HG02884 (cell line): ENCODE measurements around the gene KCNN3.
A peak's percentile ranks its signal among the peaks of the same experiment; 100 is the strongest.
"Not testable (repeated sequence)": the region's sequence is repeated elsewhere in the genome, so short reads cannot be mapped to it uniquely, and the experiment has no call there.

Experiments used
- ATAC-seq: cut with Tn5 transposase; IDR thresholded peaks from one replicate; pipeline ENCODE4 v1.9.1; 2021; ENCODE audit warnings: mild to moderate bottlenecking, moderate library complexity; ENCODE audit not compliant: unreplicated experiment

Gene KCNN3

GRCh38 chr1:154870115-154870571, at the start of gene KCNN3:
Gene KCNN3, minus strand, starts transcription at chr1:154870281. Its CDS starts 317 bp downstream, at chr1:154869964.
- peak; percentile 86 for ATAC-seq

DNA sequence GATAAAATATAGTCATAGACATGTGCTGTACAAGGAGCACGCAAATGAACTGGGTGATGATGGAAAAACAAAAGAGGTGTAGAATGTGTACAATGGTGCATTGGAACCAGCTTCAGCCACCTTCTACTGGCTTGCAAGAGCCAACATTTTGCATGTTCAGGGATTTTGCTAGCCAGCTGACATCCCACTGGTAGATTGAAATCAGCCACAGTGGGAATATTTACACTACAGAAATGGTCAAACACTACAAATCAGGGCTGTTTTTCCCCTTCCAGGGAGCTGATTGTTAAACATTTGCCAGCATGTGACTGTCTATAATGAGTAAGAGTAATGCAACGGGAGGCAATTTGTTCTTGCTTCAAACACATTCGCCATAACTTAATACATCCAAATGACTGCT, 43.2 kb upstream of the KCNN3 start:
- no peak for ATAC-seq

DNA sequence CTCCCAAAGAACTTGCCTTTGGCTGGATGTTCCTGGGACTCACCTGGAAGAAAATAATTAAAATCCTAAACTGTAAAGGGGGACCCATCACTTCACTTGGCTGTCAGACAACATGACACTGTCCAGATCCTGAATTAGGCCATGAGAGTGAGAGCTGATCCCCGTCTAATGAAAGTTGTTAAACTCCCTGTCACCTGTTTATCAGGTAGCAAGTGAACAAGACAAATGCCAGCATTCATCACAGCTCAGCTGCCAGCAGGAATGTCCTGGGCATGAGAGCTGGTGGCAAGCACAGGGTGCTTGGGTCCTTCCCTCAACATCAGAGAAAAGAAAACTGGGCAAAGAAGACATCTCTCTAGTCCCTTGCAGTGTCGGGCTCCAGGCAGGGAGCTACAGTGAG, 42.7 kb upstream of the KCNN3 start:
- ATAC-seq = no peak

- ATAC-seq = no peak
These were observed 41.8 kb upstream of the KCNN3 start for GRCh38 chr1:154911691-154912550.

DNA sequence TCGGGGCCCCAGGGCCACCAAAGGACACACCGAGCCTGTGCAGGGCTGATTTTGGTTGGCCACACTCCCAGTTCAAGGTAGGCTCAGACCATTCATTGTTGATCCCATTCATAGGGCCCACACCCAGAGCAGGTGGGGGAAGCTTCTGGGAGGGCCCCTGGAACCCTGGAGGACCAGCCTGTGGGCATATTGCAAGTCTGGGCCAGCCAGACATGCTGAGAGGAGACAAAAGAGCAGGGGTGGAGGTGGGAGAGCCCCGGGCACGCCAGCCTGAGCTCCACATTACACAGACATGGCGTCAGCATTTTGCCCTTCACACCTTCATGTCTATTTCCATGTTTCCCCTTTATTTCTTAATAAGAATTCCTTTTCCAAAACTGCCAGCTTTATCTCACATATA, 40.8 kb upstream of the KCNN3 start:
- ATAC-seq = no peak

DNA sequence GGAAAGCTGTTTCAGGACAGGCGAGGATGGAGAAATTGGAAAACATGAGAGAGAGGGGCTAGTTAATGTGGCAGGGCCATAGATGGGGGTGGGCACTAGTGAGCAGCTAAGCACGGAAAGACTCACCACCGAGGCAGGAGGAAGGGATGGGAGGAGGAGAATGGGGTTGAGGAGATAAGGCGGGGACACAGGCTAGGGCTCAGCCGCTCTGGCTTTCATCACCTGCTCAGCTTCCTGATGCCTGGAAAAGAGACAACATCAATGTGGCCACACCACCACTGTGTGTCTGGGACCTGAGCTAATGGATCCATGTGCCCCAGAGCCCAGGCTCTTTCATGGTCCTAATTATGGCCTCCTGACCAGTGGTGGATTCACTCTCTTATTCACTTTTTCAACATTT, 38.9 kb upstream of the KCNN3 start:
- ATAC-seq = no peak

DNA sequence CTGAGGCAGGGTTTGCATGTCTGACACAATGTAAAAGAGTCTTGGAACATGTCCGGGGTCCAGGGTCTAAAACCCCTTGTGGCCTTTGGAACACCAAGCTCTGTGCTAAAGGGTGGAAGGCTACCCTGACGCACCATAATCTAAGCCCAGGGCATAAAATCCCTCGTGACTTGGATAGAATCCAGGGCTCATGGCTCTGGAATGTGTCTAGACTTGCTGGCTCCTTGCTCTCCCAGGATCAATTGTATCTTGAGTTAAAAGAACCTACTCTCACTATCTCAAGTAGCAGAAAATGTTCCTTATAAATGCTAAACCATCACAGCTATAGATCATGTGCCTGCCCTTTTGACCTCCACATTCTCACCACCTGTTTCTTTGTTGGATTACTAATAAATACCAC, 38.0 kb upstream of the KCNN3 start:
- not testable (repeated sequence) for ATAC-seq

- no peak for ATAC-seq
These were observed 36.6 kb upstream of the KCNN3 start for GRCh38 chr1:154906621-154907081.

DNA sequence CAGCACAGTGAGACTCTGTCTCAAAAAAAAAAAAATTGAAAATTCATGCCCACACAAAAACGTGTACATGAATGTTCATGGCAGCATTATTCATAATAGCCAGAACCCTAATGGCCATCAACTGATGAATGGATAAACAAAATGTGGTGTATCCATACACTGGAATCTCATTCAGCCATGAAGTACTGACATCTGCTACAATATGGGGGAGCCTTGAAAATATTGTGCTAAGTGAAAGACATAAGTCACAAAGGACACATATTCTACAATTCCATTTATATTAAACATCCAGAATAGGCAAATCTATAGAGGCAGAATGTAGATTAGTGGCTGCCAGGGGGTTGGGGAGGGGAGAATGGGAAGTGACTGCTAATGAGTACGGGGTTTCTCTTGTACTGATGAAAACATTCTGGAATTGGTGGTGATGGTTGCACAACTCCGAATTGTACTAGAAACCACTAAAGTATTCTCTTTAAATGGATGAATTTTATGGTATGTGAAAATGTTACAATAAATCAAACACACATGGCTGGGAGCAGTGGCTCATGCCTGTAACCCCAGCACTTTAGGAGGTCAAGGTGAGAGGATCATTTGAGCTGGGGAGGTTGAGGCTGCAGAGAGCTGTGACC, 33.0 kb upstream of the KCNN3 start:
- no peak for ATAC-seq

DNA sequence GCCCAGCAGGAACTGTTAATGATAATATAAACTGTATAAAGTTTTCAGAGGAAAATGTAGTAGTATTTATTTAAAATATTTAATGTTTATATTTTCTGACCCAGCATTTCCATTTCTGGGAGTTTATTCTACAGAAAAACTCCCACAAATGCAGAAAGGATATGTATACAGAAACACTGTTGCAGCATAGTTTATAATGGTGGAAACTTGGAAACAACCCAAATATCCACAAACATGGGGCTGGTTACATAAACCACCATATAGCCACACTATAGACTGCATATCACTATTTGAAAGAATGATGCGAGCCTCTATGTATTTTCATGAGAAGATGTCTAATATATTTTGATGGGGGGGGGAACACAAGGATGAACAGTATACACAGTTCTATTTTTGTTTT, 31.5 kb upstream of the KCNN3 start:
- ATAC-seq = no peak

DNA sequence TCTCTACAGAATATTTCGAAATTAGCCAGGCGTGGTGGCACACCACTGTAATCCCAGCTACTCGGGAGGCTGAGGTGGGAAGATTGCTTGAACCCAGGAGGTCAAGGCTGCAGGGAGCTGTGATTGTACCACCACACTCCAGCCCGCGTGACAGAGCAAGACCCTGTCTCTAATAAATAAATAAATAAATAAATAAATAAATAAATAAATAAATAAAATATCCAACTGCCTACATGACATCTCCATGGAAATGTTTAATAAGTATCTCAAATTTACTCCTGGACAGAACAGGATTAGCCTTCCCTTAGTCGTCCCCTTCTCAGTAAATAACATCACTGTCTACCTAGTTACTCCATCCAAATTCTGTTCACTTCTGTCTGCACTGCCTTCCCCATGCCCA, 29.0 kb upstream of the KCNN3 start:
- no peak for ATAC-seq

GRCh38 chr1:154896771-154897286, 26.7 kb upstream of the KCNN3 start:
- no peak for ATAC-seq

GRCh38 chr1:154895798-154896197, 25.7 kb upstream of the KCNN3 start:
- ATAC-seq = no peak

DNA sequence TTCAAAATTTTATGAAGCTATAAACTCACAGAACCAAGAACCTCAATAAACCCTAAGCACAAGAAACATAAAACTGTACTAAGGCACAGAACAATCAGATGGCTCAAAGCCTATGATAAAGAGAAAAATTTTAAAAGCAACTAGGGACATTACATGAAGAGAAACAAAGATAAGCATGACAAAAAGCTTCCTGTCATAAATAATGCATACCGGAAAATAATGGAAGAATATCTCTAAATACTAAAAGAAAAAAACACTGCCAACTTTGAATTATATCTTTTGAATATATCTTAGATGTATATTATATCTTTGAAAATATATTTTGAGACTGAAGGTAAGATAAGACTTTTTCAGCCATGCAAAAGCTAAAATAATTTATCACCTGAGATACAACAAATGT, 21.4 kb upstream of the KCNN3 start:
- no peak for ATAC-seq

GRCh38 chr1:154888757-154889156, 18.7 kb upstream of the KCNN3 start:
- no peak for ATAC-seq

GRCh38 chr1:154886281-154887015, 16.4 kb upstream of the KCNN3 start:
- no peak for ATAC-seq

GRCh38 chr1:154884869-154885701, 15.0 kb upstream of the KCNN3 start:
- ATAC-seq = no peak

DNA sequence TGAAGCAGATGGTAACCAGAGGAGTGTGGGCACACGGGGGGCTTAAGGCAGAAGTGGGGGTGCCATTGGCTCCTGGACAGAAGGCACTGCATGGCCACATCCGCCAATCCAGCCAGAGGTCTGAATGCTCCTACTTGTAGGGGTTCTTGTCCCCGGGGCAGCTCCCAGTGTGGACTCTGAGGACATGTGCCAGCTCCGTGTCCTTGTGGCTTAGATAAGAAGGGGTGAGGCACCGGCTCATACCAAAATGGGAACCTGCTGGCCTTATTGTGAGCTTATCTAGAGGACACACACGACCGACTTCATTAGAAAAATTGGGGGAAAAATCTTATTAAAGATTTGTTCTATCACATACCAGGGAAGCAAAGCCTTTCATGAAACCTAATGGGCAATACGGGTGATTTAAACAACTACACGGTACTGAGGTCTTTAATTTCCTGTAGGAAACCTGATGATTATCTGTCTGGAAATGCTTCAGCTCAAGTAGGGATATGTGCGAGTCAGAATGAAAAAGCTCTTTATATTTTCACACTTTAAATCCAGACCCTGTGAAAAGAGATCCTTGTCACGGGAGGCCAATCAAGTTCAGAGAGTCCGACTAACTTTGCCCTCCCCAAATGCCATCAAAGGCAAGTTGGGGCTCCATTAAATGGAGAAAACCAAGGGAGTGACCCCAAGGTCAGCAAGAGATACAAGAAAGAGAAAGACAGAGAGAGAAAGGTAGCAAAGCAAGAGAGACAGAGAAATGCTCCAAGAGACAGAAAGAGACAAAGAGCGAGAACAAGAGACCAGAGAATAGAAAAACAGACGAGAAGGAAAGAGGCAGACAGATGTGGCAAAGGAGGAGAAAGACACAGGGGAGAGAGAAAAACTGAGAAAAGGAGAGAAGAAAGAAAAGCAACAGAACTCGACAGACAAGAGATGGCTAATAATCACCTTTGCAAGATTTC, 14.1 kb upstream of the KCNN3 start:
- no peak for ATAC-seq

DNA sequence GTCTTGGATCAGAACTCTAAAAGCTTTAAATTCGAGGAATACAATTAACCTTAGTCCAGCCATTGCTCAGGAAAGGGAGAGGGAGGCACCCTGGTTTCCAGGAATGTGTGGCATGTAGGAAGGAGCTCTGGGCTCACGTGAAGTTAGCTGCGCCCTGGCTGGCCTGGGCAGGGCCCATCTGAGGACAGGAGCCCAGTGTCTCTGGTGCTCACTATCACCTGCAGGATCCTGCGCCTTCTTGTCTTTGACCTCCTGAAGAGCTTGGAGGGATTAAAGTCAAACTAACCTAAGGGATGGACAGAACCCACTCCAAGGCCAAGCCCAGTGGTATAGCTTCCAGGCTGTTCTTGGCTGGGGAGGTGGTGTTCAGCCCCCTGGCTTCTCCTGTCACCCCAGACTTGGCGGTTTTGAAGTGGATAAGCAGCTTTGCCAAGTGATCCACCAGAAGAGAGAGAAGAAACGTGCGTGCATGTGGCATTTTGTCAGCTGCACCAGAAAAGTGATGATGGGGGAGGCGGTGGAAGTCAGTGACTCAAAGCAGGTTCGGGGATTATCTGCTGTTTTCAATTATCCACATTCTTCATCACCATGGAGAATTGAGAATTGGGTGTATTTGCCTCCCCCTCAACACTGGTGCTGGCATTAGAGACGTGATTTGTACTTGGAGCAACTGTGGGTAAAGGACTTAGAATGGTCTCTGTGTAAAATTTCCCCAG, 11.9 kb upstream of the KCNN3 start:
- ATAC-seq = no peak
